GM12878 (cell line): ENCODE results near the gene PRM3. TPM values are rescaled to one million over a fixed set of nuclear protein-coding genes. Genes with fewer than 3 reads are reported as not detected.

Experiments
- CBX3 ChIP-seq: fragments of 200-600 bp; sonication (generic); IDR thresholded peaks from 2 replicates; pipeline ENCODE4 v1.6.1; 2016; ENCODE audit warnings: low read depth, borderline replicate concordance
- EGR1 ChIP-seq, 2 experiments: IDR thresholded peaks; 1 replicate in 1 of 2; 2 replicates in 1 of 2; pipeline ENCODE4 v1.6.1; 2011 to 2012; ENCODE audit warnings: low read depth in 2 of 2, low read length in 2 of 2, borderline replicate concordance in 1 of 2, mild to moderate bottlenecking in 1 of 2, moderate library complexity in 1 of 2
- EP300 ChIP-seq, 2 experiments: fragments of 150-350 bp in 1 of 2; IDR thresholded peaks; 2 replicates each; pipeline ENCODE4 v1.6.1; 2011 to 2012; ENCODE audit warnings: low read depth in 2 of 2, low read length in 2 of 2, borderline replicate concordance in 1 of 2, improper control_type of control experiment in 1 of 2, inconsistent platforms in 1 of 2; ENCODE audit not compliant: control insufficient read depth in 1 of 2
- NBN ChIP-seq: fragments of 450-650 bp; IDR thresholded peaks from 2 replicates; pipeline ENCODE4 v1.6.1; 2016
- NR2F1 ChIP-seq: fragments of 450-650 bp; conservative IDR thresholded peaks from 2 replicates; pipeline ENCODE4 v1.6.1; 2017; ENCODE audit warnings: mild to moderate bottlenecking
- RAD21 ChIP-seq: IDR thresholded peaks from 2 replicates; pipeline ENCODE4 v1.6.1; 2011; ENCODE audit warnings: mild to moderate bottlenecking, low read depth, low read length, moderate library complexity; ENCODE audit not compliant: insufficient read depth
- SIN3A ChIP-seq: IDR thresholded peaks from 2 replicates; pipeline ENCODE4 v1.6.1; 2012; ENCODE audit warnings: low read depth, low read length, improper control_type of control experiment
- TAF1 ChIP-seq: IDR thresholded peaks from 2 replicates; pipeline ENCODE4 v1.6.1; 2011; ENCODE audit warnings: mild to moderate bottlenecking, low read depth, low read length, borderline replicate concordance
- WRNIP1 ChIP-seq: IDR thresholded peaks from 2 replicates; pipeline ENCODE4 v1.6.1; 2011; ENCODE audit warnings: low read depth, low read length, improper control_type of control experiment, borderline replicate concordance
- polyA plus RNA-seq, 11 experiments: library from polyadenylated mRNA; depleted of rRNA in 4 of 11; unstranded in 6 of 11; stranded (reverse) in 5 of 11; fragments of >200 nt; fragmentation: Nextera tagmentation in 4 of 11; fragmentation: Illumina TruSeq in 1 of 11; extraction: Ambion mirVana in 4 of 11; extraction: Trizol in 1 of 11; gene quantifications; 1 replicate in 1 of 11; 2 replicates in 10 of 11; pipeline versions ENCODE4 v1.2.1 to v1.2.3, GENCODE V29; 2011 to 2016; ENCODE audit warnings: inconsistent platforms in 2 of 11, missing spikeins in 2 of 11, low read depth in 1 of 11
- total RNA-seq, 4 experiments: library from RNA; depleted of rRNA in 3 of 4; stranded (reverse); fragments of >200 nt in 3 of 4; fragmentation: Illumina TruSeq in 1 of 4; extraction: Trizol in 1 of 4; gene quantifications; 2 replicates each; pipeline versions ENCODE4 v1.2.1 to v1.2.3, GENCODE V29; 2013 to 2021
- TF ChIP-seq, protein P1 (sequence below): fragments of 450-650 bp; IDR thresholded peaks from 2 replicates; pipeline ENCODE4 v1.6.1; 2017; ENCODE audit warnings: low read depth, mild to moderate bottlenecking, moderate library complexity
- TF ChIP-seq, protein P2 (sequence below): fragments of 450-650 bp; IDR thresholded peaks from 2 replicates; pipeline ENCODE4 v1.6.1; 2018; ENCODE audit warnings: borderline replicate concordance, mild to moderate bottlenecking; ENCODE audit not compliant: partially characterized antibody
- TF ChIP-seq, protein P3 (sequence below): IDR thresholded peaks from 2 replicates; pipeline ENCODE4 v1.6.1; 2012; ENCODE audit warnings: low read depth, low read length, improper control_type of control experiment
- TF ChIP-seq, protein P4 (sequence below): IDR thresholded peaks from 2 replicates; pipeline ENCODE4 v1.6.1; 2012; ENCODE audit warnings: mild to moderate bottlenecking, low read depth, low read length
- TF ChIP-seq, protein P5 (sequence below): fragments of 450-650 bp; formaldehyde crosslinking; IDR thresholded peaks from 2 replicates; pipeline ENCODE4 v1.4.0; 2020; ENCODE audit warnings: mild to moderate bottlenecking, moderate library complexity

PRM3 gene
- total and polyA plus RNA-seq, 10 of the 15 experiments (the other 5 are each of a cell fraction or from before 2014, with no cell fraction given), result not detected

DNA sequence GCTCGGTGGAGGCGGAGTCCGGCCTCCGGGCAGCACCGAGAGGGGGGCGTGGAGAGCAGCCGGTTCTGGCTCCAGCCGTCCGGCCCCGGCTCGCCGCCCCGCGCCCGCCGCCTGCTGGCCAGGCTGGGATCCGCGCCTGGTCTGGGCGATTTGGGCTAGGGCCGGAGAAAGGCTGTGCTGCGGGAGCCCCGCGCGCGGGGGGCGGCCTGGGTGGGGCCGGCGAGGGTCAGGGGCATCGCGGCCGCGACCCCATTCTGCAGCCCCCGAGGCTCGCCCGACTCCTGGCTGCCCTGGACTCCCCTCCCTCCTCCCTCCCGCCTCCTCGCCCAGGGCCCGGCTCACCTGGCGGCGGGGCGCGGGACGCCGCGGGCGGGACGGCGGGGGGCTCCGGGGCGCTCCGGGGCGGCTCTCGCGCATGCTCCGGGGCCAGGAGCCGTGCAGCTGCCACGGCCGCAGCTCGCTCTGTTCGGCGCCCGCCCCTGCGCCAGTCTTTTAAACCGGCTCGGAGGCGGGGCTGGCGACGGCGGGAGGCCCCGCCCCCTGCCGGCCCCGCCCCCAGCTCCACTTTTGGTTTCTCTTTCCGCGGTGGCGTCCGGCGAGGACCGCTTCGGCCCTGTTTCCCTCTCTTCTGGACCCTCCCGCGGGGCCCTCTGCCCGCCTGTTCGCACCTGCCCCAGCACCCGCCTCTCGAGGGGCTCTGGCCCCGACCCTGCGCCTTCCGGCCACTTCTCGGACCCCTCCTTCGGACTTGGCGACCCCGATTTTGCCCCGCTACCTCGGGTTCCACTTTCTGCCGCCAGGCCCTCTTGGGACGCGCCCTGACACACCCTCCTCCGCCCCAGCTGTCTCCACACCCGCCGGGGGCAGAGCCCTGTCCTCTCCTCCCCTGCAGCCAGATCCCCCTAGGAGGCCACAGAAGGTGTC lies 17.4 kb downstream of the PRM3 start, which contains the start of gene SOCS1 (continued):
- TF ChIP-seq EP300 (IDR thresholded peaks at IDR 0.05; ENCODE audit: borderline replicate concordance in 1 of 2, control insufficient read depth in 1 of 2, low read depth in 2 of 2, low read length in 2 of 2), result 0 out of 4 replicates have a peak, but pooled peaks of 1 of the 2 experiments have one; percentile 7
- TF ChIP-seq, protein P1, sequence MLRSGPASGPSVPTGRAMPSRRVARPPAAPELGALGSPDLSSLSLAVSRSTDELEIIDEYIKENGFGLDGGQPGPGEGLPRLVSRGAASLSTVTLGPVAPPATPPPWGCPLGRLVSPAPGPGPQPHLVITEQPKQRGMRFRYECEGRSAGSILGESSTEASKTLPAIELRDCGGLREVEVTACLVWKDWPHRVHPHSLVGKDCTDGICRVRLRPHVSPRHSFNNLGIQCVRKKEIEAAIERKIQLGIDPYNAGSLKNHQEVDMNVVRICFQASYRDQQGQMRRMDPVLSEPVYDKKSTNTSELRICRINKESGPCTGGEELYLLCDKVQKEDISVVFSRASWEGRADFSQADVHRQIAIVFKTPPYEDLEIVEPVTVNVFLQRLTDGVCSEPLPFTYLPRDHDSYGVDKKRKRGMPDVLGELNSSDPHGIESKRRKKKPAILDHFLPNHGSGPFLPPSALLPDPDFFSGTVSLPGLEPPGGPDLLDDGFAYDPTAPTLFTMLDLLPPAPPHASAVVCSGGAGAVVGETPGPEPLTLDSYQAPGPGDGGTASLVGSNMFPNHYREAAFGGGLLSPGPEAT, result peak; percentile 15; the same call in 1 of the 2 replicates
- TF ChIP-seq TAF1, result peak; percentile 96
- TF ChIP-seq, protein P2, sequence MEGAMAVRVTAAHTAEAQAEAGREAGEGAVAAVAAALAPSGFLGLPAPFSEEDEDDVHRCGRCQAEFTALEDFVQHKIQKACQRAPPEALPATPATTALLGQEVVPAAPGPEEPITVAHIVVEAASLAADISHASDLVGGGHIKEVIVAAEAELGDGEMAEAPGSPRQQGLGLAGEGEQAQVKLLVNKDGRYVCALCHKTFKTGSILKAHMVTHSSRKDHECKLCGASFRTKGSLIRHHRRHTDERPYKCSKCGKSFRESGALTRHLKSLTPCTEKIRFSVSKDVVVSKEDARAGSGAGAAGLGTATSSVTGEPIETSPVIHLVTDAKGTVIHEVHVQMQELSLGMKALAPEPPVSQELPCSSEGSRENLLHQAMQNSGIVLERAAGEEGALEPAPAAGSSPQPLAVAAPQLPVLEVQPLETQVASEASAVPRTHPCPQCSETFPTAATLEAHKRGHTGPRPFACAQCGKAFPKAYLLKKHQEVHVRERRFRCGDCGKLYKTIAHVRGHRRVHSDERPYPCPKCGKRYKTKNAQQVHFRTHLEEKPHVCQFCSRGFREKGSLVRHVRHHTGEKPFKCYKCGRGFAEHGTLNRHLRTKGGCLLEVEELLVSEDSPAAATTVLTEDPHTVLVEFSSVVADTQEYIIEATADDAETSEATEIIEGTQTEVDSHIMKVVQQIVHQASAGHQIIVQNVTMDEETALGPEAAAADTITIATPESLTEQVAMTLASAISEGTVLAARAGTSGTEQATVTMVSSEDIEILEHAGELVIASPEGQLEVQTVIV, result peak; percentile 20
- TF ChIP-seq RAD21, result peak; percentile 68
- TF ChIP-seq, protein P3, sequence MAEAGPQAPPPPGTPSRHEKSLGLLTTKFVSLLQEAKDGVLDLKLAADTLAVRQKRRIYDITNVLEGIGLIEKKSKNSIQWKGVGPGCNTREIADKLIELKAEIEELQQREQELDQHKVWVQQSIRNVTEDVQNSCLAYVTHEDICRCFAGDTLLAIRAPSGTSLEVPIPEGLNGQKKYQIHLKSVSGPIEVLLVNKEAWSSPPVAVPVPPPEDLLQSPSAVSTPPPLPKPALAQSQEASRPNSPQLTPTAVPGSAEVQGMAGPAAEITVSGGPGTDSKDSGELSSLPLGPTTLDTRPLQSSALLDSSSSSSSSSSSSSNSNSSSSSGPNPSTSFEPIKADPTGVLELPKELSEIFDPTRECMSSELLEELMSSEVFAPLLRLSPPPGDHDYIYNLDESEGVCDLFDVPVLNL, result no peak
- TF ChIP-seq, protein P4, sequence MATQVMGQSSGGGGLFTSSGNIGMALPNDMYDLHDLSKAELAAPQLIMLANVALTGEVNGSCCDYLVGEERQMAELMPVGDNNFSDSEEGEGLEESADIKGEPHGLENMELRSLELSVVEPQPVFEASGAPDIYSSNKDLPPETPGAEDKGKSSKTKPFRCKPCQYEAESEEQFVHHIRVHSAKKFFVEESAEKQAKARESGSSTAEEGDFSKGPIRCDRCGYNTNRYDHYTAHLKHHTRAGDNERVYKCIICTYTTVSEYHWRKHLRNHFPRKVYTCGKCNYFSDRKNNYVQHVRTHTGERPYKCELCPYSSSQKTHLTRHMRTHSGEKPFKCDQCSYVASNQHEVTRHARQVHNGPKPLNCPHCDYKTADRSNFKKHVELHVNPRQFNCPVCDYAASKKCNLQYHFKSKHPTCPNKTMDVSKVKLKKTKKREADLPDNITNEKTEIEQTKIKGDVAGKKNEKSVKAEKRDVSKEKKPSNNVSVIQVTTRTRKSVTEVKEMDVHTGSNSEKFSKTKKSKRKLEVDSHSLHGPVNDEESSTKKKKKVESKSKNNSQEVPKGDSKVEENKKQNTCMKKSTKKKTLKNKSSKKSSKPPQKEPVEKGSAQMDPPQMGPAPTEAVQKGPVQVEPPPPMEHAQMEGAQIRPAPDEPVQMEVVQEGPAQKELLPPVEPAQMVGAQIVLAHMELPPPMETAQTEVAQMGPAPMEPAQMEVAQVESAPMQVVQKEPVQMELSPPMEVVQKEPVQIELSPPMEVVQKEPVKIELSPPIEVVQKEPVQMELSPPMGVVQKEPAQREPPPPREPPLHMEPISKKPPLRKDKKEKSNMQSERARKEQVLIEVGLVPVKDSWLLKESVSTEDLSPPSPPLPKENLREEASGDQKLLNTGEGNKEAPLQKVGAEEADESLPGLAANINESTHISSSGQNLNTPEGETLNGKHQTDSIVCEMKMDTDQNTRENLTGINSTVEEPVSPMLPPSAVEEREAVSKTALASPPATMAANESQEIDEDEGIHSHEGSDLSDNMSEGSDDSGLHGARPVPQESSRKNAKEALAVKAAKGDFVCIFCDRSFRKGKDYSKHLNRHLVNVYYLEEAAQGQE, result peak; percentile 50; the same call in 1 of the 2 replicates
- TF ChIP-seq SIN3A, result peak; percentile 81; the same call in 1 of the 2 replicates
- TF ChIP-seq, protein P5, sequence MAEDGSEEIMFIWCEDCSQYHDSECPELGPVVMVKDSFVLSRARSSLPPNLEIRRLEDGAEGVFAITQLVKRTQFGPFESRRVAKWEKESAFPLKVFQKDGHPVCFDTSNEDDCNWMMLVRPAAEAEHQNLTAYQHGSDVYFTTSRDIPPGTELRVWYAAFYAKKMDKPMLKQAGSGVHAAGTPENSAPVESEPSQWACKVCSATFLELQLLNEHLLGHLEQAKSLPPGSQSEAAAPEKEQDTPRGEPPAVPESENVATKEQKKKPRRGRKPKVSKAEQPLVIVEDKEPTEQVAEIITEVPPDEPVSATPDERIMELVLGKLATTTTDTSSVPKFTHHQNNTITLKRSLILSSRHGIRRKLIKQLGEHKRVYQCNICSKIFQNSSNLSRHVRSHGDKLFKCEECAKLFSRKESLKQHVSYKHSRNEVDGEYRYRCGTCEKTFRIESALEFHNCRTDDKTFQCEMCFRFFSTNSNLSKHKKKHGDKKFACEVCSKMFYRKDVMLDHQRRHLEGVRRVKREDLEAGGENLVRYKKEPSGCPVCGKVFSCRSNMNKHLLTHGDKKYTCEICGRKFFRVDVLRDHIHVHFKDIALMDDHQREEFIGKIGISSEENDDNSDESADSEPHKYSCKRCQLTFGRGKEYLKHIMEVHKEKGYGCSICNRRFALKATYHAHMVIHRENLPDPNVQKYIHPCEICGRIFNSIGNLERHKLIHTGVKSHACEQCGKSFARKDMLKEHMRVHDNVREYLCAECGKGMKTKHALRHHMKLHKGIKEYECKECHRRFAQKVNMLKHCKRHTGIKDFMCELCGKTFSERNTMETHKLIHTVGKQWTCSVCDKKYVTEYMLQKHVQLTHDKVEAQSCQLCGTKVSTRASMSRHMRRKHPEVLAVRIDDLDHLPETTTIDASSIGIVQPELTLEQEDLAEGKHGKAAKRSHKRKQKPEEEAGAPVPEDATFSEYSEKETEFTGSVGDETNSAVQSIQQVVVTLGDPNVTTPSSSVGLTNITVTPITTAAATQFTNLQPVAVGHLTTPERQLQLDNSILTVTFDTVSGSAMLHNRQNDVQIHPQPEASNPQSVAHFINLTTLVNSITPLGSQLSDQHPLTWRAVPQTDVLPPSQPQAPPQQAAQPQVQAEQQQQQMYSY (CRISPR knock-in tag), result 0 out of 2 replicates have a peak, but pooled peaks have one; percentile 50
- TF ChIP-seq EGR1 (IDR thresholded peaks at IDR 0.05; ENCODE audit: borderline replicate concordance in 1 of 2, low read depth in 2 of 2, low read length in 2 of 2), result peak; percentile 12 to 62; a peak in 2 of 3 replicates
- no peak for TF ChIP-seq CBX3
- no peak; the same call in none of the 2 replicates for TF ChIP-seq NBN
- peak; percentile 94 for TF ChIP-seq NR2F1
- no peak for TF ChIP-seq WRNIP1
